Trophoblast cell (in vitro differentiated cells and primary cell): ENCODE results near the gene MAGI1.

Source experiments
- DNase-seq, 2 donors: peaks; one replicate each; pipeline ENCODE4 v3.0.0-alpha.2; 2016
- H2AFZ ChIP-seq: 2 replicates; pipeline ENCODE4 v1.6.1; 2013; ENCODE audit warnings: low read length, moderate library complexity, mild to moderate bottlenecking; ENCODE audit not compliant: insufficient read depth, poor library complexity
- H2AK5ac ChIP-seq: 2 replicates; pipeline ENCODE4 v1.6.1; 2013; ENCODE audit warnings: mild to moderate bottlenecking, low read length
- H2BK120ac ChIP-seq: 2 replicates; pipeline ENCODE4 v1.6.1; 2013; ENCODE audit warnings: low read length, mild to moderate bottlenecking, moderate library complexity; ENCODE audit not compliant: insufficient read depth, poor library complexity
- H2BK12ac ChIP-seq: 2 replicates; pipeline ENCODE4 v1.6.1; 2013; ENCODE audit warnings: mild to moderate bottlenecking, low read length, moderate library complexity
- H2BK5ac ChIP-seq: 2 replicates; pipeline ENCODE4 v1.6.1; 2013; ENCODE audit warnings: low read length, low read depth, moderate library complexity, mild to moderate bottlenecking; ENCODE audit not compliant: poor library complexity
- H3K14ac ChIP-seq: 2 replicates; pipeline ENCODE4 v1.6.1; 2013; ENCODE audit warnings: mild to moderate bottlenecking, low read length
- H3K18ac ChIP-seq: 2 replicates; pipeline ENCODE4 v1.6.1; 2013; ENCODE audit warnings: mild to moderate bottlenecking, low read length
- H3K23ac ChIP-seq: 2 replicates; pipeline ENCODE4 v1.6.1; 2013; ENCODE audit warnings: low read length
- H3K27ac ChIP-seq: 2 replicates; pipeline ENCODE4 v1.5.1; 2013; ENCODE audit warnings: low read depth, mild to moderate bottlenecking, inconsistent platforms, low read length, moderate library complexity
- H3K27me3 ChIP-seq: 2 replicates; pipeline ENCODE4 v1.6.1; 2013; ENCODE audit warnings: inconsistent platforms, mild to moderate bottlenecking, low read length, moderate library complexity; ENCODE audit not compliant: insufficient read depth
- H3K36me3 ChIP-seq, 2 experiments: 1 replicate in 1 of 2; 2 replicates in 1 of 2; pipeline ENCODE4 v1.6.1; 2013; ENCODE audit warnings: low read length in 2 of 2, mild to moderate bottlenecking in 2 of 2, moderate library complexity in 1 of 2; ENCODE audit not compliant: insufficient read depth in 2 of 2, control insufficient read depth in 1 of 2
- H3K4ac ChIP-seq: 2 replicates; pipeline ENCODE4 v1.6.1; 2013; ENCODE audit warnings: low read depth, mild to moderate bottlenecking, low read length, moderate library complexity
- H3K4me1 ChIP-seq, 2 experiments: 1 replicate in 1 of 2; 2 replicates in 1 of 2; pipeline ENCODE4 v1.6.1; 2013; ENCODE audit warnings: low read length in 2 of 2, mild to moderate bottlenecking in 2 of 2, moderate library complexity in 1 of 2; ENCODE audit not compliant: insufficient read depth in 2 of 2, control insufficient read depth in 1 of 2
- H3K4me2 ChIP-seq: 2 replicates; pipeline ENCODE4 v1.6.1; 2013; ENCODE audit warnings: inconsistent platforms, mild to moderate bottlenecking, low read length, moderate library complexity
- H3K4me3 ChIP-seq: 2 replicates; pipeline ENCODE4 v1.5.1; 2013; ENCODE audit warnings: mild to moderate bottlenecking, low read depth, low read length, inconsistent platforms
- H3K79me1 ChIP-seq: one replicate; pipeline ENCODE4 v1.6.1; 2013; ENCODE audit warnings: low read length
- H3K79me2 ChIP-seq: 2 replicates; pipeline ENCODE4 v1.6.1; 2013; ENCODE audit warnings: low read length, mild to moderate bottlenecking; ENCODE audit not compliant: control insufficient read depth, insufficient read depth, poor library complexity
- H3K9ac ChIP-seq: 2 replicates; pipeline ENCODE4 v1.6.1; 2013; ENCODE audit warnings: mild to moderate bottlenecking, low read length
- H3K9me3 ChIP-seq: 2 replicates; pipeline ENCODE4 v1.6.1; 2013; ENCODE audit warnings: low read depth, mild to moderate bottlenecking, control low read depth, inconsistent platforms, low read length; ENCODE audit not compliant: insufficient read depth
- H4K12ac ChIP-seq: 2 replicates; pipeline ENCODE4 v1.6.1; 2013; ENCODE audit warnings: low read depth, mild to moderate bottlenecking, low read length, moderate library complexity
- H4K8ac ChIP-seq: 2 replicates; pipeline ENCODE4 v1.6.1; 2013; ENCODE audit warnings: low read depth, mild to moderate bottlenecking, low read length, moderate library complexity
- H4K91ac ChIP-seq: one replicate; pipeline ENCODE4 v1.6.1; 2013; ENCODE audit warnings: low read depth, mild to moderate bottlenecking, low read length, moderate library complexity
- WGBS: extraction: QIAGEN DNeasy Blood & Tissue Kit; methylation state at CpG from one replicate; pipeline ENCODE4 v1.1.7; 2013; ENCODE audit warnings: missing lambda C conversion rate; ENCODE audit not compliant: insufficient read length, insufficient coverage; ENCODE audit errors: extremely low coverage; 5-methylcytosine and 5-hydroxymethylcytosine counted together

MAGI1 gene

DNA sequence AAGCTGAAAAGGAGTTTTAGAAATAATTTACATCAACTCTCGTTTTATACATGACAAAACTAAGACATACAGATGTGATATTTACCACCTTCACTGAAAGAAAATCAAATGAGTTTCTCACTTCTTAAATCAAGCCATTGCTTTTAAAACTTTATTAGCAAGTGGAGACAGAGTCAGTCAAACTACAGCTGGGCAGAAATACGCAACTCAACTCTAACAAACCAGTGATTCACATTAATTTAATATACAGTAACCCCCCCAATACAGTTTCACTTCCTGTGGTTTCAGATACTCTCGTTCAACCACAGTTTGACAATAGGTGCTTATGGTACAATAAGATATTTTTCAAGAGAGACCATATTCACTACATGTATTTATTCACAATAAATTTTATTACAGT, 477.1 kb downstream of the MAGI1 start:
- H3K23ac ChIP-seq: no peak overlapping the region
- H3K9me3 ChIP-seq: no peaks in the 10 kb centered on the region
- H3K4me2 ChIP-seq: no peak overlapping the region
- H3K18ac ChIP-seq: no peak overlapping the region
- DNase-seq: no peak
- H3K4me1 ChIP-seq: no peaks in the 10 kb centered on the region
- H2BK5ac ChIP-seq: no peak overlapping the region
- H3K4me3 ChIP-seq: no peak overlapping the region
- no peak overlapping the region for H2AFZ ChIP-seq
- no peak overlapping the region for H2AK5ac ChIP-seq
- H4K8ac ChIP-seq: no peak overlapping the region
- no peak overlapping the region for H3K27ac ChIP-seq
- H4K12ac ChIP-seq: no peak overlapping the region
- no peaks in the 10 kb centered on the region for H3K27me3 ChIP-seq
- H3K79me2 ChIP-seq: no peaks in the 10 kb centered on the region
- no peak overlapping the region for H4K91ac ChIP-seq
- H3K36me3 ChIP-seq: no peaks in the 10 kb centered on the region
- no CpG with 5 or more reads among the region's 3 CpGs for WGBS
- no peak overlapping the region for H3K14ac ChIP-seq
- H3K79me1 ChIP-seq: no peaks in the 10 kb centered on the region
- H3K4ac ChIP-seq: no peak overlapping the region
- H3K9ac ChIP-seq: no peak overlapping the region
- H2BK12ac ChIP-seq: no peak overlapping the region
- no peak overlapping the region for H2BK120ac ChIP-seq

DNA sequence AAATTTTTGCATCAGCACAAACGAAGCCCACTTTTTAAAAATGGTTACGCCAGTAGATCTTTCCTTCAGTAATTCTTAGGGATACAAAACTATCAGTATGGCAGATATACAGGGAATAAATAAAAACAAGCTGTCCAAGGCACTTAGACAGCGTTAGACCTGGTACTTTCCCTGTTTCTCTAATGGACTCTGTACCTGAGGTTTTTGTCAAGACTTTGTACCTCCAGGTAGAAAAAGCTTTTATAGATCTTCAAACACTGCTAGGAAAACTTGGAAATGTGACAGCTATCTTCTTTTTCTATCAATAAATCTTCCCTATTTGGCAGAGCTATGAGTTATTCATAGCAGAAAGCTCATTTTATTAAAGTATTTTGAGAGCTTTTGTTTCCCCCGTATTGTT, 477.8 kb downstream of the MAGI1 start:
- H2BK5ac ChIP-seq: no peak overlapping the region
- no peak overlapping the region for H3K4me2 ChIP-seq
- H3K79me1 ChIP-seq: no peaks in the 10 kb centered on the region
- H2AFZ ChIP-seq: no peak overlapping the region
- H3K79me2 ChIP-seq: no peaks in the 10 kb centered on the region
- H3K4me1 ChIP-seq: no peaks in the 10 kb centered on the region
- DNase-seq: no peak
- no peak overlapping the region for H3K14ac ChIP-seq
- no peaks in the 10 kb centered on the region for H3K36me3 ChIP-seq
- H2BK120ac ChIP-seq: no peak overlapping the region
- no peak overlapping the region for H3K4me3 ChIP-seq
- no peaks in the 10 kb centered on the region for H3K9me3 ChIP-seq
- no peak overlapping the region for H3K18ac ChIP-seq
- H4K8ac ChIP-seq: no peak overlapping the region
- no CpG with 5 or more reads among the region's 4 CpGs for WGBS
- H2AK5ac ChIP-seq: no peak overlapping the region
- H4K91ac ChIP-seq: no peak overlapping the region
- H3K27ac ChIP-seq: no peak overlapping the region
- no peaks in the 10 kb centered on the region for H3K27me3 ChIP-seq
- no peak overlapping the region for H2BK12ac ChIP-seq
- no peak overlapping the region for H3K9ac ChIP-seq
- H3K4ac ChIP-seq: no peak overlapping the region
- no peak overlapping the region for H4K12ac ChIP-seq
- H3K23ac ChIP-seq: no peak overlapping the region

GRCh38 chr3:65560133-65560532, 478.6 kb downstream of the MAGI1 start:
- Histone ChIP-seq H3K4me3 (no peak overlapping the region), H3K27me3 (no peaks in the 10 kb centered on the region), H2BK12ac (no peak overlapping the region), H4K91ac (no peak overlapping the region), H3K18ac (no peak overlapping the region), H2AFZ (no peak overlapping the region), H3K79me1 (no peaks in the 10 kb centered on the region), H3K14ac (no peak overlapping the region), H3K36me3 (no peaks in the 10 kb centered on the region), H3K9ac (no peak overlapping the region), H2BK5ac (no peak overlapping the region), H3K4ac (no peak overlapping the region), H3K79me2 (no peaks in the 10 kb centered on the region), H2AK5ac (no peak overlapping the region), H2BK120ac (no peak overlapping the region), H3K9me3 (no peaks in the 10 kb centered on the region), H4K12ac (no peak overlapping the region), H3K23ac (no peak overlapping the region), H3K4me1 (no peaks in the 10 kb centered on the region), H3K27ac (no peak overlapping the region), H3K4me2 (no peak overlapping the region), H4K8ac (no peak overlapping the region)
- WGBS: no CpG with 5 or more reads among the region's 5 CpGs
- no peak for DNase-seq

GRCh38 chr3:65559643-65560042, 479.1 kb downstream of the MAGI1 start:
- H3K27ac ChIP-seq: no peak overlapping the region
- no peak overlapping the region for H2AK5ac ChIP-seq
- H2BK12ac ChIP-seq: no peak overlapping the region
- H3K4me2 ChIP-seq: no peak overlapping the region
- no peak overlapping the region for H4K8ac ChIP-seq
- no peak overlapping the region for H3K4me3 ChIP-seq
- no peak overlapping the region for H4K12ac ChIP-seq
- no peak overlapping the region for H2BK5ac ChIP-seq
- no peak overlapping the region for H3K9ac ChIP-seq
- H3K23ac ChIP-seq: no peak overlapping the region
- no peak overlapping the region for H3K14ac ChIP-seq
- H2BK120ac ChIP-seq: no peak overlapping the region
- H3K79me2 ChIP-seq: no peaks in the 10 kb centered on the region
- no peaks in the 10 kb centered on the region for H3K9me3 ChIP-seq
- H3K18ac ChIP-seq: no peak overlapping the region
- no peak overlapping the region for H3K4ac ChIP-seq
- H2AFZ ChIP-seq: no peak overlapping the region
- no CpG with 5 or more reads among the region's 10 CpGs for WGBS
- H3K4me1 ChIP-seq: no peaks in the 10 kb centered on the region
- H4K91ac ChIP-seq: no peak overlapping the region
- H3K36me3 ChIP-seq: no peaks in the 10 kb centered on the region
- no peaks in the 10 kb centered on the region for H3K79me1 ChIP-seq
- no peaks in the 10 kb centered on the region for H3K27me3 ChIP-seq
- no peak for DNase-seq
